Osteocyte (in vitro differentiated cells): ENCODE measurements around the gene HAS3. TPM values are rescaled to one million over a fixed set of nuclear protein-coding genes. Genes with fewer than 3 reads are reported as not detected.

Experiments
- DNase-seq: peaks from one replicate; pipeline ENCODE4 v3.0.0; 2021; ENCODE audit warnings: mixed read lengths; ENCODE audit not compliant: unreplicated experiment; ENCODE audit errors: extremely low spot score
- H3K27ac Mint-ChIP-seq: one replicate; pipeline ENCODE4 v1.8.0; 2021; ENCODE audit warnings: mild to moderate bottlenecking, mixed read lengths; ENCODE audit not compliant: unreplicated experiment
- H3K27me3 Mint-ChIP-seq: one replicate; pipeline ENCODE4 v1.8.0; 2021; ENCODE audit warnings: mixed read lengths; ENCODE audit not compliant: unreplicated experiment
- H3K36me3 Mint-ChIP-seq: one replicate; pipeline ENCODE4 v1.8.0; 2021; ENCODE audit warnings: mixed read lengths; ENCODE audit not compliant: unreplicated experiment
- H3K4me1 Mint-ChIP-seq: one replicate; pipeline ENCODE4 v1.8.0; 2021; ENCODE audit warnings: mixed read lengths; ENCODE audit not compliant: unreplicated experiment
- H3K4me3 Mint-ChIP-seq: one replicate; pipeline ENCODE4 v1.8.0; 2021; ENCODE audit warnings: mild to moderate bottlenecking, moderate library complexity, mixed read lengths; ENCODE audit not compliant: unreplicated experiment
- H3K9me3 Mint-ChIP-seq: one replicate; pipeline ENCODE4 v1.8.0; 2021; ENCODE audit warnings: mixed read lengths; ENCODE audit not compliant: unreplicated experiment
- CTCF ChIP-seq: fragments of 200-600 bp; sonication (generic); IDR thresholded peaks from 2 replicates; pipeline ENCODE4 v1.5.0; 2021; ENCODE audit warnings: antibody characterized with exemption, mild to moderate bottlenecking, moderate library complexity
- total RNA-seq: library from RNA; stranded (reverse); gene quantifications from 2 replicates; pipeline ENCODE4 v1.2.1, GENCODE V29; 2021

Gene HAS3
- total RNA-seq, 1 donor from 2014 or later, result 1.6 TPM

- Mint-ChIP-seq H3K27ac (no peak overlapping the region), H3K9me3 (no peaks in the 10 kb centered on the region), H3K4me3 (no peak overlapping the region), H3K36me3 (peaks cover 46% of the 10 kb centered on the region), H3K27me3 (no peaks in the 10 kb centered on the region), H3K4me1 (peaks cover 19% of the 10 kb centered on the region)
- TF ChIP-seq CTCF, result no peak
- no peak for DNase-seq
Measured at GRCh38 chr16:69166946-69167930, 61.8 kb downstream of the HAS3 start.

Other genes starting within 250 kb of the HAS3 start
- 88.0 and 91.7 TPM in 2 replicates for gene CHTF8, start 26.9 kb downstream of the HAS3 start, total RNA-seq
- 41.6 and 41.8 TPM in 2 replicates for gene UTP4, start 27.0 kb downstream of the HAS3 start, total RNA-seq
- gene SNTB2, start 81.5 kb downstream of the HAS3 start, total RNA-seq, result 39.6 and 45.6 TPM in 2 replicates
- 33.6 and 34.7 TPM in 2 replicates for gene VPS4A, start 205.7 kb downstream of the HAS3 start, total RNA-seq
- 11.8 and 12.6 TPM in 2 replicates for gene PDF, start 224.9 kb downstream of the HAS3 start, total RNA-seq
- gene COG8, start 233.9 kb downstream of the HAS3 start, total RNA-seq, result 50.8 and 52.3 TPM in 2 replicates
- 21.1 and 22.7 TPM in 2 replicates for gene NIP7, start 234.1 kb downstream of the HAS3 start, total RNA-seq
- 0.40 and 0.94 TPM in 2 replicates for gene TMED6, start 246.1 kb downstream of the HAS3 start, total RNA-seq